ENCODE measurements around the gene ZNF761.
"Not testable (repeated sequence)": the region's sequence is repeated elsewhere in the genome, so short reads cannot be mapped to it uniquely, and the experiment has no call there.

The ZNF761 gene

DNA sequence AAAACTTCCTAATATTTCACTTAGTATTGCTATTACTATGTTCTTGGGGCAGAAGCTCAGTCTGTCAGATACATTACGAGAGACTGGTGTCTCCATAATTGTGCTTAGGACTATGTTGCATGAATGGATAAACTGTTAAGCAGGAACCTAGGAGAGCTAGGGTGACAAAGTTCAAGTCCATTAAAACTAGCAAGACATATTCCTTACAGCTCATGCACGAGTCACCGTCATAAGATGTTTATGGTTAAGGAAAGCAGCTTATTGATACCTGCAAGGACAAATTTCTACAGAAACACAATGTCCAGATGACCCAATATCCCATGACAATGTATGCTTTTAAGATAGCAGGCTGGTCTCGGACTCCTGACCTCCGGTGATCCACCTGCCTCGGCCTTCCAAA is 30.1 kb downstream of the ZNF761 start:
- no peak for DNase-seq

DNA sequence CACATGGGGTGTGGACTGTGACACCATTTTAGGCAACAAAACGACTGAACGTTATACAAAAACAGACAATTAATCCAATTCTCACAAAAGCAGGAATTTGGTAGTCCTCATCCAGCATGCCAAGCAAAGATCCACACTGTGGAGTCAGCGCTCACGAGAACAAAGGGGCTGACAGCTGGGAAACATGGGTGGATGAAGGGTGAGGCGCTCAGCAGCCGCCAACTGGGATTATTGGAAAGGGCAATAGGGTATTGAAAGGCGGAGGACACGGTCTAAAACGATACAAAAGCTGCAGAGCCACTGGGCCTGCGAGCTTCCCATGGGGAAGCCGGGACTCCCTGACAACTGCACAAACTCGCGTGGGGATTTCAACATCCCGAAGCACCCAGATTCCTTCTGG is 31.1 kb downstream of the ZNF761 start:
- DNase-seq = no peak

DNA sequence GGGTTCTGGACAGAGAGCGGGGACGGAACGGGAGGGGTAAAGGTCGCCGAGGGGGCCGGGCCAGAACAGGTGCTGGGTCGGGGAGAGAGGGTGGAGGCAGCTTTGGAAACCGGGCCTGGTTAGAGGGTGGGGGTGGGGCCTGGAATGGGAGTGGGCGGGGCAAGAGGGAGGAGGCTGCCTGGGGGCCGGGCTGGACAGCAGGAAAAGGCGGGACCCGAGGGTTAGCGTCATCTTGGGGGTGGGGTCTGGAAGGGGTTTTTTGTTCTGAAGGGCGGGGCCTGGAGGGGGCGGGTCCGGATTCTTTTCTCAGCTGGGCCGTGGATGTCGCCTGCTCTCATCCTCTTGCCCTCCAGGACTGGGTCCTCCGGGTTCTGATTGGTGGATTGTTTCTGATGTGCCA is 31.5 kb downstream of the ZNF761 start:
- no peak for DNase-seq

DNA sequence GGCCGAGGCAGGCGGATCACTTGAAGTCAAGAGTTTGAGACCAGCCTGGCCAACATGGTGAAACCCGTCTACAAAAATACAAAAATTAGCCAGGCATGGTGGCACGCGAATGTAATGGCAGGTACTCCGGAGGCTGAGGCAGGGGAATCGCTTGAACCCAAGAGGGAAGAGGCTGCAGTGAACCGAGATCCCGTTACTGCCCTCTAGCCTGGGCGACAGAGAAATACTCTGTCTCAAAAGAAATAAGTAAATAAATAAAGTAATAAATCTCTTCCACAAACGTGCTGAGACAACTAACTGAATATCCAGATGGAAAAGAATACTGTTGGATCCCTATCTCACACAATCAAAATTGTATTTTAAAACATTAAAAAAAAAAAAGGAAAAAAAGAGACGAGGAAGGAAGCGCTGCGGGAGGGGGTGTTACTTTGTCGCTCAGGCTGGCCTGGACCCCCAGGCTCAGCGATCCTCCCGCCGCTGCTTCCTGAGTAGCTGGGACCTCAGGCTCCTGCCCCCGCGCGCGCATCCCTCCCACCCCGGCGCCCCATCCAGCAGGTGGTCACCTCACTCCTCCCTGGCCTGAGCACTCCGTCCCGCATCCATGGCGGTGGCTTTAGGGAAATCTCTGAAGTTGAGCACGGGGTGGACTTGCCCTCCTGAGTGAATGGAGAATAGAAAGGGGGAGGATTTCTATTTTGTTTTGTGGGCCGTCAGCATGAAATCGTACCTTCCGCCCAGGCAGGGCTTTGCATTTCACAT is 35.1 kb downstream of the ZNF761 start:
- DNase-seq = no peak

DNA sequence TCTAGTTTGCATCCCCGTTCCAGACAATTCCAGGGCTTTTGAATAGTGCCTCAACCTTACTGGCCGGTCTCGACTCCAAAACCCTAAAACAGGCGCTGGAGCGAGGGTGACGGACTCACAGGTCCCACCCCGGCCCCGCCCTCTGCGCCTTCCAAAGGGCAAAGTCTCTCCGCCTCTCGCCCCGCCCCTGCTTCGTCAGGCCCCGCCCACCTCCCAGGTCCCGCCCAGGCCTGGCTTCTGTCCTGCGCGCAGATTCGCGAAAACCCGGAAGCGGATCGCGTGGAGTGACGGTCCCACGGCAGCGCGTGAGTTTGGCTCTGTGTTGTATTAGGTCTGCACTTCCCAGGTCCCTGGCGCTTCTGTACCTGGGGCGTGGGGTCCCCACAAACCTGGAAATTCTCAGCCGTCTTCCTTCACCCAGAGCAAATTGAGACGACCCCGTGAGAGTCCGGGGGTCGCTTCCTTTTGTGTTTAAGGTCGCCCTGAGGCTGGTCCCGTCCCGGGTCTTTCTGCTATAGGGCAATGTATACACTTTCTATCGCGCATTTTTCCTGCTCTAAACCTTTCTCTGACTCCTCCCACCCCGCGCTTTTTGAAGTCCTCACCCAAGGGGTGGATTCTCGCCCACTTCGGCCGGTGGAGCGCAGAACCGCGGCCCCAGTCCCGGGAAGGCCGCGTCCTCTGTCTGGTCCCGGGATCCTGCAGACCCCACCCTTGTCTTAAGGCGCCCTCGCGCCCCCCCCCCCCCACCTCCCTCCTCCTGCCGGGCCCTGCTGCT is 35.9 kb downstream of the ZNF761 start, which contains the start of gene ZNF813:
TSS of gene ZNF813 (plus strand) at position 249 of the 778 bp plus-strand sequence. CDS start 16,090 bp downstream, outside the sequence.
- DNase-seq = peak; percentile 78

DNA sequence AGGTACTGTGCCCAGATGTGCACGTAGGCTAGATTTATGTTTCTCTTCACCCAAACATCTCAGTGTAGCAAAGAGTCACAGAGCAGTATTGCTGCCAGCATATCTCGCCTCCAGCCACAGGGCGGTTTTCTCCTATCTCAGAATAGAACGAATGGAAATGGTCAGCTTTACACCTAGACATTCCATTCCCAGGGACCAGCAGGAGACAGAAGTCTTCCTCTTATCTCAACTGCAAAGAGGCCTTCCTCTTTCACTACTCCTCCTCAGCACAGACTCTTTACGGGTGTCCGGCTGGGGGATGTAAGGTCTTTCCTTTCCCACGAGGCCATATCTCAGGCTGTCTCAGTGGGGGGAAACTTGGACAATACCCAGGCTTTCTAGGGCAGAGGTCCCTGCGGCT is 36.8 kb downstream of the ZNF761 start:
- DNase-seq = not testable (repeated sequence)

DNA sequence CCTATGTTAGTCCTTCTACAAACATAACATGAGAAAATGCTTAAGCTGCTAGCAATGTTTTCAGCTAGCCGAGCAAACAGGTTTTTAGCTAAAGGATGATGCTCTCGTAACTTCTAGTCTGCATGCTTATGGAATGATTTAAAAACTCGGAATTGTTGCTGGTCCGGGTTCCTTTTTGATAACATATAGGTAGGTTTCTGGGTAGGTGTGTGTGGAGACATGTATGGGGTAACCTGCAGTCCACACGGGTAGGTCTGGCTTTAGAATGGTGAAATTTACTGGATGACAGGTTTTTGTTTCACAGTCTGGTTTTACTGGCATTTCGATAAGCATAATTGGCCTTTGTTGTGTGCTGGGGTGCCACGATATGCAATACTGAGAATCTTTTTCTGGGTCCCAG is 40.1 kb downstream of the ZNF761 start:
- no peak for DNase-seq

DNA sequence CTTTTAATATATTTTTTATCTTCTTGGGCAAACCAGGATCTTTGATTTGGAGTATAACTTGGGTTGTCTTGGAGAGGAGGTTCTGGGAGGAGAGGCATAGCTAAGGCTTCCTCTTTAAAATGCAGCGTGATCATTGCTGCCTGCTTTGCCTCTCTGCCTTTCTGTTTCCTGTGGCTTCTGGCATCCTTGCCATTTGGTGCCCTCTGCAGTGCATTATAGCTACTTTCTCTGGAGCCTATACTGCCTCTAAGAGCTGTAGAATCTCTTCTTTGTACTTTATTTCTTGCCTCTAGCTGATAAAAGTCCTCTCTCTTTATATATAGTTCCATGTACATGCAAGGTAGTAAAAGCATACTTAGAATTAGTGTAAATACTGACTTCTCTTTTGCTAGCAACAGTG is 43.0 kb downstream of the ZNF761 start:
- DNase-seq = not testable (repeated sequence)

DNA sequence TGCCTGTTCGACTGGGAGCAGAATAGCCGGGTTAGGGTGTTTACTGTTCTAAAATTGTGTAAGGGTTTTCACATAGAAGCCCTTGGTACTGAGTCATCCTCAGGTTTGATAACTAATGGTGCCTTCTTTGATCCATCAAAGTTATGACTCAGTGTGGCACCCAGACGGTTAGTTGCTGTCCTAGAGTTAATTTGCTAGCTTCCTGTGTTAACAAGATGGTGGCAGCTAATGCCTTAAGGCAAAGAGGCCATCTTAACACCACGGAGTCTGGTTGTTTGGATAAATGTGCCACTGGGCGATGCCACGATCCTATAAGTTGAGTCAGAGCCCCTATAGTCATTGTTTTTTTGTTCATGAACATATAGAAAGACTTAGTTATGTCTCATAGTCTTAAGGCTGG is 43.7 kb downstream of the ZNF761 start:
- not testable (repeated sequence) for DNase-seq

DNA sequence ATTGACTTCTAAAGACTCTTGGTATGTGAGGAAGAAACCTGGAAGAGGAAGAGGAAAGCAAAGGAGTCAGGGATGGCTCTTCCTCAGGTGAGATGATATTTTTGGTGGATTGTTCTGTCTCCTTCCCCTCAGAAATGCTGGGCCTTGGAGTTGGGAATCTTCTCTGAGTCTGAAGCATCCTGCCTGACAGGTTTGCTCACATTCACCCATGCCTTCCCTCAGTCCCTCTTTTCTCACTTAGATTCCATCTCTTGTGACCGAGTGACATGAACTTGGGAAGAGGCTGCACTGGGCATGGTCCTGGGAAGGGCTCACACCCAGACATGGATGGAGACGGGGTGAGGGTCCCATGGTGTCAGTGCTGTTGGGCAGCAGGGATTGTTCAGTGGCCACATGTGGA is 52.0 kb downstream of the ZNF761 start:
- DNase-seq = not testable (repeated sequence)

DNA sequence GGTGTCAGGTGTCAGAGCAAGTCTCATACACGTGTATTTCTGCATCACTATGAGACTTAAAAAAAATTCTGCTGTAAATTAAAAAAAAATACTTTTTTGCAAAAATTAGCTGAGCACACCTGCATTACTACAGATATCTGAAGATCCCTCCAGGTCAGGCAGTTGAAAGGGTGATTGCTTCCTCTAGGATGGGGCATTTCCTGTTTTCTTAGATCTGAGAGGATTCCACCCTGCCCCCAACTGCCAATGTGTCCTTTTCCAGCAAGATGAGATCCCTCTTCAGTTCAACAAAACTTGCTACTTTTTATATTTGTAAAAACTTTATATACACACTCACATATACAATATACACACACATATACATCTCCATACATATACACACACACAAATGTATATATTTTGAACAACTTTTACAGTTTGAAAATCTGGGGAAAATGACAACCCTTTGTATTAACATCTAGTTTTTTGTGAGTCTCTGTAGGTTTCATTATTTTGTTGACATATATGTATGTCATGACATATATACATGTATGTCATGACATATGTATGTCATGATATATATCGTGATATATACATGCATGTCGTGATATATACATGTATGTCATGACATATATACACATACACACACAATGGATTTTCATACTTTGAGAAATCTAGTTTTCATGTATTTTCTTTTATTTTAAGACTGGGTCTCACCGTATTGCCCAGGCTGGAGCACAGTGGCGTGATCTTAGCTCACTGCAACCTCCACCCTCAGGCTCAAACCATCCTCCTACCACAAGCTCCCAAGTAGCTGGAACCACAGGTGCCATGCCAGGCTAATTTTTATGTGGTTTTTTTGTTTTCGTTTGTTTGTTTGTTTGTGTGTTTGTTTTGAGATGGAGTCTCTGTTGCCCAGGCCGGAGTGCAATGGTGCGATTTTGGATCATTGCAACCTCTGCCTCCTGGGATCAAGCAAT is 53.5 kb downstream of the ZNF761 start:
- no peak for DNase-seq

DNA sequence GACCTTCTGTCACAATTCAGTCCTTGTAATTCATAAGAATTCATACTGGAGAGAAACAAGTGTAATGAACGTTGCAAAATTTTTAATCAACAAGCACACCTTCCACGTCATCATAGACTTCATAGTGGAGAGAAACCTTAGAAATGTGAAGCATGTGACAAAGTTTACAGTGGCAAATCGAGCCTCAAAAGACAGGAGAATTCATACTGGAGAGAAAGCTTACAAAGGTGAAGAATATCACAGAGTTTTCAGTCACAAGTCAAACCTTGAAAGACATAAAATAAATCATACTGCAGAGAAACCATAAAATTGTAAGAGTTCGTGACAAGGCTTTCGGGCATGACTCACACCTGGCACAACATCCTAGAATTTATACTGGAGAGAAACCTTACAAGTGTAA is 60.4 kb downstream of the ZNF761 start:
- no peak for DNase-seq

DNA sequence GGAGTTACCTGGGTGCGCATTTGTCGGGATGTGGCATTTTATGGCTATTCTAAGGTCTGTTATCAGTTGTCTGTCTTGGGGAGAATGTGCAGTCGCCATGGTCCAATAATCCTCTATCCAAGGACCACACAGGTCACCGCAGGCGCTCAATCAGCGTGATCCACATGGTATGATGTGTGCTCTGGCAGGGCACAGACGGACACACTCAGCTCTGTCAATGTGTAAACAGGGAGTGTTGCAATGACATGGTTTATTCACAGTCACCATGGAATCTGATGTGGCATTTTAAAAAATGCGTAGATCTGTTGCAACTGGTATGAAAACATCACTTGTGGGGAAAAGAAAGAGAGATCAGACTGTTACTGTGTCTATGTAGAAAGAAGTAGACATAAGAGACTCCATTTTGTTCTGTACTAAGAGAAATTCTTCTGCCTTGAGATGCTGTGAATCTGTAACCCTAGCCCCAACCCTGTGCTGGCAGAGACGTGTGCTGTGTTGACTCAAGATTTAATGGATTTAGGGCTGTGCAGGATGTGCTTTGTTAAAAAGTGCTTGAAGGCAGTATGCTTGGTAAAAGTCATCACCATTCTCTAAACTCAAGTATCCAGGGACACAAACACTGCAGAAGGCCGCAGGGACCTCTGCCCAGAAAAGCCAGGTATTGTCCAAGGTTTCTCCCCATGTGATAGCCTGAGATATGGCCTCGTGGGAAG is 65.7 kb downstream of the ZNF761 start:
- not testable (repeated sequence) for DNase-seq

DNA sequence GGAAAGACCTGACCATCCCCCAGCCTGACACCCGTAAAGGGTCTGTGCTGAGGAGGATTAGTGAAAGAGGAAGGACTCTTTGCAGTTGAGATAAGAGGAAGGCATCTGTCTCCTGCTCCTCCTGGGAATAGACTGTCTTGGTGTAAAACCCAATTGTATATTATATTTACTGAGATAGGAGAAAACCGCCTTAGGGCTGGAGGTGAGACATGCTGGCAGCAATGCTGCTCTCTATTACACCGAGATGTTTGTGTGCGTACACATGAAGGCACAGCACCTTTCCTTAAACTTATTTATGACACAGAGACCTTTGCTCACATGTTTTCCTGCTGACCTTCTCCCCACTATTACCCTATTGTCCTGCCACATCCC is 66.2 kb downstream of the ZNF761 start:
- DNase-seq = not testable (repeated sequence)

DNA sequence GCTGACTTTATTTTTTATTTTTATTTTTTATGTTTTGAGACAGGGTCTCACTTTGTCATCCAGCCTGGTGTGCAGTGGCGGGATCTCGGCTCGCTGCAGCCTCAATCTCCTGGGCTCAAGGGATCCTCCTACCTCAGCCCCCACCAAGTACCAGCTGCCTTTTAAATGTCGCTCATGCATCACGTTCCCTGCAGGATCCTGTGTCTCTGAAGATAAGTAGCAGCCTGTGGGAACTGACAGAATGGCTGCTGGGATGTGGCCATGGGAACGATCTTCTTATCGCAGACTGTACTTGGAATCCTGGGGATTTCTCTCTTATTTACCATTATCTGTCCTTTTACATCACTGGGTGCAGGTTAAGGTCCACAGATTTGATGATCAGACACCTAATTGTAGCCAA is 71.4 kb downstream of the ZNF761 start:
- not testable (repeated sequence) for DNase-seq

DNA sequence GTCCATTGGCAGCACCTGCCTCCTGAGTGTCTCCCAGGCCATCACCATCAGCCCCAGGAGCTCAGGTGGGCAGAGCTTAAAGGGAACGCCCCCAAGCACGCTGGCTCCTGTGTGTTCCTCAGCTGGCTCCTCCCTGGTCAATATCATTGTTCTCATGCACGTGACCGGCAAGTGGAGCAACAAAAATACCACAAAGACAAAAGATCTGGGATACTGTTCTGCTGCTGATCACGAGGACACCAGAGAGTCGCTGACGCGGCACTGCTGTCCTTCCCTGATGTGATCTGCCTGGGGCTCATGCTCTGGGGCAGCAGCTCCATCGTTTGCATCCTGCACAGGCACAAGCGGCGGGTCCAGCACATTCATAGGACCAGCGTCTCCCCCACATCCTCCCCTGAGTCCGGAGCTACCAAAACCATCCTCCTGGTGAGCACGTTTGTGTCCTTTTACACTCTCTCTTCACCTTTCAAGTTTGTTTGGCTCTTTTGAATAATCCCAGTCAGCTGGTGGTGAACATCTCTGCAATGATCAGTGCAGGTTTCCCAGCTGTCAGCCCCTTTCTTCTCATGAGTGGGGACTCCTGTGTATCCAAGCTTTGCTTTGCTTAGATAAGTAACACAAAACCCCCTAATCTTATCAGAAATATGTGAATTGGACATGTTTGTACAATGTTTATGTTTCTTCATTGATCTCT is 72.0 kb downstream of the ZNF761 start:
- DNase-seq = not testable (repeated sequence)

DNA sequence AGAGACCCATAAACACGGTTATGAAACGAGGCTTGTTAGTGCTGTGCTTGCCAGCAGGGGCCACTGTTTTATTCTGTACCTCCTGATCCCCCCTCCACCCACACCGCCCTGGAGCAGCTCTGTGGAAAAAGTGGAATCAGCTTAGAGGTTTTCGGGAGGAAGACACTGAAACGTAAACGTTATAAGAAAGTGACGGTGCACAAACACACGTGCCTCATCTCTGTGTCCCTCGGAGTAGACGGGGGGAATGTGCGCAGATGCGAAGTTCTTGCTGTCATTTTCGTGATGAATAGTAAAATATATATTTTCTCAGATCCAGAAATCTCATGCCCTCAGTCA is 72.5 kb downstream of the ZNF761 start:
- DNase-seq = not testable (repeated sequence)

DNA sequence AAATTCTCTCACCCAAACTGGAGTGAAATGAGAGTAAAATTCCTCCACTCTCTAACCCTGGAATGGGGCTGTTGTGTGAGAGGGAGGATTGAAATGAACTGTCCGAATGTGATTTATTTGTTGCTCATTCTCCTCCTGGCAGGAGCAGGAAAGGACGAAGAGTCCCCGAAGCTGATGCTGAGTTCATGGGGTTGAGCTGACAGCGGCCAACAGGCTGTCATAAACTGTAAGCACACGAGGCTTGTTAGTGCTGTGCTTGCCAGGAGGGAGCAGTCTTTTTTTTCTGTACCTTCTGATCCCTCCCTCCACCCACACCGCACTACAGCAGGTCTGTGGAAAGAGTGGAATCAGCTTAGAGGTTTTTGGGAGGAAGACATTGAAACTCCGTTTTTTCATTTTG is 73.1 kb downstream of the ZNF761 start:
- no peak for DNase-seq

DNA sequence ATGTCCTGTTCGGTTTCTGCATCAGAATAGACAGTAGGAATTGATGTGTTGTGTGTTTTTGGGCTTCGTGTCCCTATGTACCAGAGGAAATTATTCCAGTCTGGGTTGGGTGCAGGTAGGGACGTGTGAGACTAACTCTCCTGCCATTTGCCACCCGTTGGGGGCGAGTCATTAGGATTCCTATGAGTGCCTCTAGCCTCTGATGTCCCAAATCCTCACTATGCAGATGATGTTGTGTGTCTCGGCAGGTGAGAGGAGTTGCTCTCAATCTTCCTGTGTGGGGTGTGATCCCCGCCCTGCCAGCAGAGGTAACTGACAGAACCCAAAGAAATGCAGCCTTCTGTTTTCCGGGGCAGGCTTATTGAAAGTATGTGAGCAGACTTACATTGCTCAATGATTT is 74.9 kb downstream of the ZNF761 start:
- no peak for DNase-seq
